Memory B cell (primary cell): ENCODE results near the gene SGPL1.
"Not testable (repeated sequence)": the region's sequence is repeated elsewhere in the genome, so short reads cannot be mapped to it uniquely, and the experiment has no call there.

Source experiments
- ATAC-seq: fragments of 150-1000 bp; cut with Tn5 transposase; 2 replicates; pipeline ENCODE4 v1.10.0; 2021; ENCODE audit warnings: low read depth, mild to moderate bottlenecking, moderate library complexity
- DNase-seq, 2 donors: peaks; one replicate each; pipeline ENCODE4 v3.0.0; 2022; ENCODE audit warnings: low spot score in 2 of 2
- H3K27ac Mint-ChIP-seq: one replicate; pipeline ENCODE4 v1.8.0; 2022; ENCODE audit warnings: mild to moderate bottlenecking, moderate library complexity, mixed read lengths
- H3K27me3 Mint-ChIP-seq: one replicate; pipeline ENCODE4 v1.8.0; 2022; ENCODE audit warnings: mixed read lengths
- H3K36me3 Mint-ChIP-seq: one replicate; pipeline ENCODE4 v1.8.0; 2022; ENCODE audit warnings: mild to moderate bottlenecking, mixed read lengths
- H3K4me1 Mint-ChIP-seq: one replicate; pipeline ENCODE4 v1.8.0; 2022; ENCODE audit warnings: mixed read lengths
- H3K4me3 Mint-ChIP-seq: one replicate; pipeline ENCODE4 v1.8.0; 2022; ENCODE audit warnings: mild to moderate bottlenecking, moderate library complexity, mixed read lengths
- H3K9me3 Mint-ChIP-seq: one replicate; pipeline ENCODE4 v1.8.0; 2022; ENCODE audit warnings: mixed read lengths

Gene SGPL1

DNA sequence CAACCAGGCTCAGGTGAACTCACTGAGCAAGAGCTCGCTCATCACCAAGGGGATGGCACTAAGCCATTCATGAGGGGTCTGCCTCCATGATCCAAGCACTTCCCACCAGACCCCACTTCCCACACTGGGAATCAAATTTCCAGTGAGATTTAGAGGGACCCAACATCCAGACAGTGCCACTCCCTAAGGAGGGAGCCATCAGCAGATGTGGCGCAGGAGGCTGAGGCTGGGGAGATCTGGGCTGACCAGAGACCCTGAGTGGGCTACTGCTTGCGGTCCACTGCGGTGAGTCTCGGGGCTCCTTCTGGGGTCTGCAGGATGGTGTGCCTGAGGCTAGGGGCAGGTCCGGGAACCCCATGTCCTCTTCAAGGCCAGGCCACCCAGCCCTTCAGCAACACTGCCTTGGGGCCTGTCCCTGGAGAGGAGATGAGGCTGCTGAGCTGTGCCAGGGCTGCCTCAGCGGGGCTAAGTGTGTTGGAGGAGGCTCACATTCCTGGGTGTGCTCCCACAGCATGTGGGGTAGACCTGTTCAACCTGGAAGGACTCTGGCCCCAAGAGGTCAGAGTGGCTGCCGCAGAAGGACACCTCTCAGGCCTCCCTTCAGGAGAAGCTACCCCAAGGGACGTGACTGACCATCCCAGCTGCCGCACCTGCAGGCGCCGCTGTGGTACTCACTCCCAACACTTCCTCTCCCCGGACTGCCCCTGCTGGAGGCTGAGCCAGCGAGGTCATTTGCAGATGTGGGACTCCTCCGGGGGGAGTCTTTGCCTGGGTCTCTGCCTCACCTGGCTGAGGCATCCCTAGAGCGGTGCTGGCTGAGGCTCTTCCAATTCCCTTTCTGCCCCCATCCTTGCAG is 95.0 kb downstream of the SGPL1 start:
- no peak overlapping the region for H3K4me3 Mint-ChIP-seq
- ATAC-seq: no peak
- H3K9me3 Mint-ChIP-seq: peaks cover 4% of the 10 kb centered on the region
- peaks cover 14% of the 10 kb centered on the region for H3K27me3 Mint-ChIP-seq
- no peaks in the 10 kb centered on the region for H3K4me1 Mint-ChIP-seq
- H3K36me3 Mint-ChIP-seq: peaks cover 2% of the 10 kb centered on the region
- H3K27ac Mint-ChIP-seq: no peak overlapping the region
- no peak for DNase-seq

DNA sequence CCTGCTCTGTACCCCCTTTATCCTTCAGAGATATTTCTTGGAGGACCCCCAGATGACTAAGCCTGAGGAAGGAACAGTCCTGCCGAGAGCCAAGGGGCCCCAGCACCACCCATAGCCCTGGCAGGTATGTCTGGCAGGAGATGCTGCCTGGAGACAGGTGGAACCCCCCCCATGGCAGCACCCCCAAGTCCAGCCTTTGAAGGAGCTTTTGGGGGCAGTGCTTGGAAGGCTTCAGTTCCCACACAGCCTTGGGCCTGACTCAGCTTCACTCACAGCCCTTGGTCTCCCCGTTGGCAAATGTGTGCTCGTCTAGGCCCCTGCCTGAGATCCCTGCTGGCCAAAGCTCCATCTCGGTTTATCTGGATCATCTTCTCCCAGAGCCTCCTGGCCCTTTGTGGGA is 95.6 kb downstream of the SGPL1 start:
- Mint-ChIP-seq H3K4me1 (no peaks in the 10 kb centered on the region), H3K9me3 (peaks cover 4% of the 10 kb centered on the region), H3K27me3 (peaks cover 15% of the 10 kb centered on the region), H3K27ac (no peak overlapping the region), H3K4me3 (no peak overlapping the region), H3K36me3 (peaks cover 2% of the 10 kb centered on the region)
- DNase-seq (no peak), ATAC-seq (no peak)

DNA sequence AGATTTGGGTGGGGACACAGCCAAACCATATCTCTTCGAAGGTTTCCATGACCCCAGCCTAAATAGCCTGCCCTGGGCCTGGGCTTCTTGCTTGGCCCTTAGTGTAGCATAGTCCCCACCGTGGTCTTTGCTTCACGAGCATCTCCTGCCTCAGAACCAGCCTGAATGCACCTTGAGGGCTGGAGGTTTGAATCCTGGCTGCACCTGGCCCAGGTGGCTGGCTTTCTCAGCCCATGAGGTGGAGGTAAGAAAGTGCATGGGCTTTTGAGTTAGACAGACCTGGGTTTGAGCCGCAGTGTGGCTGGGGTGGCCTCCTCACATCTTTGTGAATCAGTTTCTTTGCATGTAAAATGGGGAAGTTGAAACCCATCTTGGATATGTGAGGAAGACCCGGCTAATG is 96.8 kb downstream of the SGPL1 start:
- DNase-seq (no peak), ATAC-seq (no peak)
- Mint-ChIP-seq H3K27ac (no peak overlapping the region), H3K4me1 (no peaks in the 10 kb centered on the region), H3K4me3 (no peak overlapping the region), H3K36me3 (peaks cover 2% of the 10 kb centered on the region), H3K27me3 (peaks cover 15% of the 10 kb centered on the region), H3K9me3 (peaks cover 4% of the 10 kb centered on the region)

DNA sequence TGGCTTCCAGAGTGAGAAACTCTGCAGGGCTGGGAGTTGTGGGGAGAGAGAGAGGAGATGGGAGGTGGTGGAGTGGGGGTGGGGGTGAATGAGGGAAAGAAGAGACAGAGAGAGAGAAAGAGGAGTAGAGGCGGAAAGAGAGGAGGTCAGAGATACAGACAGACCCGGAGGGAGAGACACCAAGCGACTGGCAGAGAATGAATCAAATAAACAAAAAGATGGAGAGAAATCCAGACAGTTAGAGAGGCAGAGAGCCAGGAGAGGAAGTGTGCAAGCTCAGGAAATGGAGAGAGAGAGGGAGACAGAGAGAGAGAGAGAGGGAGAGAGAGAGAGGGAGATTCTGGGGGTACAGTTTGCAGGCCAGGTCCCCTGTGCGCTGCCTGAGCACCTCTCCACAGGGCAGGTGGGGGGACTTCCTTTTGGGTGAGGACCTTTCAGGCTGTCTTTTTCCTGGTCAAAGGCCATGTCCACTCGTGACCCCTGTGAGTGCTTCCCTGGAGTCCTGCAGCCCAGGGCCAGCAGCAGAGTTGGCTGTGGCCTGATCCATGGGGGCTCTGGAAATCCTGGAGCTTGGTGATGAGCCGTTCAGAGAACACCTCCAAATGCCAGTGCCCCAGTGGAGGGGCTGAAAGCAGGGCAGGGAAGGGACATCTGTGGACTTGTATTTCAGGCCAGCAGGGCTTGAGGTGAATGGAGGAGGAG is 97.6 kb downstream of the SGPL1 start:
- Mint-ChIP-seq H3K4me3 (no peak overlapping the region), H3K27ac (no peak overlapping the region), H3K36me3 (peaks cover 2% of the 10 kb centered on the region), H3K4me1 (no peaks in the 10 kb centered on the region), H3K27me3 (peaks cover 11% of the 10 kb centered on the region), H3K9me3 (peaks cover 4% of the 10 kb centered on the region)
- ATAC-seq: no peak
- no peak for DNase-seq

DNA sequence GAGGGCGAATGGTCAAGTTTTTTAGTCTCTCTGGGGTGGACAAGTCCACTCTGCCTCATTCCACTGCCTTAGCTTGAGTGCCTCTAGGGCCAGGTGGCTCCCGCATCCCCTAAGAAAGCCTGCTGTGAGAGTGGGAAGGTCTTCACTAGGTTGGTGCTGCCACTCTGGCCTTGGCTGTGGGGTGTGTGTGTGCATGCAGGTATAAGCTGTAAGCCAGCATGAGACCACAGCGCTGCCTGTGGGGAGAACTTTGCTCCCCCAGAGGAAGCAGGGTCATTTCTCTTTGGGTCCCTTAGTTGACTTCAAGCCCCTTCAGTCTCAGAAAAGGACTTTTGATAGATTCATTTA is 98.1 kb downstream of the SGPL1 start:
- H3K27me3 Mint-ChIP-seq: peaks cover 11% of the 10 kb centered on the region
- no peak for ATAC-seq
- H3K27ac Mint-ChIP-seq: no peak overlapping the region
- no peaks in the 10 kb centered on the region for H3K4me1 Mint-ChIP-seq
- peaks cover 4% of the 10 kb centered on the region for H3K9me3 Mint-ChIP-seq
- no peak overlapping the region for H3K4me3 Mint-ChIP-seq
- DNase-seq: no peak
- peaks cover 2% of the 10 kb centered on the region for H3K36me3 Mint-ChIP-seq

DNA sequence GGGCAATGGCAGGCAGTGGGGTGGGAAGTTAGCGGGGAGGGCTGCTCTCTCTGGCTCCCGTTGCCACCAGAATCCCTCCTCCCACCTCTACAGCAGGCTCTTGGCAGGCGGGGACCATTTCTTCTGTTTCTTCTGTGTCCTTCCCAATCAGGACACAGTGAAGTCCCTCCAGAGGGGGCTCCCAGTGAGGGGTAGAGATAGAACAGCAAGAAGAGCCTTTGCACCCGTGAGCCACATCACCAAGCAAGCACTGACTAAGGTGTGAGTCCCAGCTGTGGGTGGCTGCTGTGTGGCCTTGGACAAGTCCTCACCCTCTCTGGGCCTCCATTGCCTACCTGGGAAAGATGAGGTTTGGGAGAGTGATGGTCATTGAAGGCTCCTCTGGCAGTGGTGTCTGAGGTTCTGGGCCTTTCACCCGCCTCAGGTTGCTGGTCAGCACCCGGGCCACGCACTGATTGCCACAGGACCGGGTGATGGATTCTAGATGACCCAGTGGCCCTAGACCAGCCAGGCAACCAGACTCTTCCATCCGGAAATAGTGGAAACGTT is 98.6 kb downstream of the SGPL1 start:
- peaks cover 8% of the 10 kb centered on the region for H3K27me3 Mint-ChIP-seq
- ATAC-seq: no peak
- no peak overlapping the region for H3K4me3 Mint-ChIP-seq
- no peak overlapping the region for H3K27ac Mint-ChIP-seq
- no peaks in the 10 kb centered on the region for H3K4me1 Mint-ChIP-seq
- H3K9me3 Mint-ChIP-seq: peaks cover 4% of the 10 kb centered on the region
- DNase-seq: no peak
- peaks cover 2% of the 10 kb centered on the region for H3K36me3 Mint-ChIP-seq

DNA sequence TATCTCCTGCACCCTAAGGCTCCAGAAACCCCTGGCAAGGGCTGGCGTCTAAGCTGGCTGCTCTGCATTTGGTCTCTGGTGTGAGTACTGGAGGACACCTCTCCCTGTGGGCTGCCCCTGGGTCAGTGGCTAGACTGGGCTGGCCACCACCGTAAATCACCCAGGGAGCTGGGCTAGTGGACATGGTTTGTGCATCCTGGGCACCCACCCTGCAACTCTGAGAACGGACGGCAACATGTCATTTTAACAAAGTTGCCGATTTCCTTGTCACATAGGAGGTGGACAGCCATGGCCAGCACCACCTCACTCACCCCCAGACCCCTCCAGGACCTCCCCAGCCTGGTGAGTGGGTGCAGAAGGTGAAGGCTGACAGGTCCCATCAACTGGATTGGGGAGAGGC is 99.5 kb downstream of the SGPL1 start:
- ATAC-seq (no peak), DNase-seq (no peak)
- peaks cover 4% of the 10 kb centered on the region for H3K9me3 Mint-ChIP-seq
- H3K4me1 Mint-ChIP-seq: no peaks in the 10 kb centered on the region
- H3K27me3 Mint-ChIP-seq: peaks cover 8% of the 10 kb centered on the region
- peaks cover 2% of the 10 kb centered on the region for H3K36me3 Mint-ChIP-seq
- H3K27ac Mint-ChIP-seq: no peak overlapping the region
- no peak overlapping the region for H3K4me3 Mint-ChIP-seq

DNA sequence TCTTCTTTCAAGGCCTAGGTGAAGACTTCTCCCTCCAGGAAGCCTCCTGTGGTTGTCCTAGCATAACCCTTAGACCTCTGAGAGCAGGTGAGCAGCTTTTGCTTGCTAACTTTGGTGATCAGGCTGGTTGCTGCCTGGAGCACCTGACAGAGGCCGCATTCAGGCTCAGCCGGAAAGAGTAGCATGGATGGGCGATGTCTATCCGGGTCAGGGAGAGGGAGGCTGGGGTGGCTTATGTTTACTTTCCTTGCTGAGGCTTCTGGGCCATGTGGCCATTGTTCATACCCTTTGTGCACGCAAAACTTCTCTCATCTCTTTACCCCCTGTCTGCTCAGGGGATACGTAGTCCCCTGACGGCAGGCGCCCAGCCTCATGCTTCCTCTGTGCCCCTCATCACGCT is 100.1 kb downstream of the SGPL1 start:
- peaks cover 4% of the 10 kb centered on the region for H3K9me3 Mint-ChIP-seq
- H3K27me3 Mint-ChIP-seq: peaks cover 8% of the 10 kb centered on the region
- ATAC-seq (no peak), DNase-seq (no peak)
- peaks cover 2% of the 10 kb centered on the region for H3K36me3 Mint-ChIP-seq
- H3K27ac Mint-ChIP-seq: no peak overlapping the region
- no peak overlapping the region for H3K4me3 Mint-ChIP-seq
- no peaks in the 10 kb centered on the region for H3K4me1 Mint-ChIP-seq

DNA sequence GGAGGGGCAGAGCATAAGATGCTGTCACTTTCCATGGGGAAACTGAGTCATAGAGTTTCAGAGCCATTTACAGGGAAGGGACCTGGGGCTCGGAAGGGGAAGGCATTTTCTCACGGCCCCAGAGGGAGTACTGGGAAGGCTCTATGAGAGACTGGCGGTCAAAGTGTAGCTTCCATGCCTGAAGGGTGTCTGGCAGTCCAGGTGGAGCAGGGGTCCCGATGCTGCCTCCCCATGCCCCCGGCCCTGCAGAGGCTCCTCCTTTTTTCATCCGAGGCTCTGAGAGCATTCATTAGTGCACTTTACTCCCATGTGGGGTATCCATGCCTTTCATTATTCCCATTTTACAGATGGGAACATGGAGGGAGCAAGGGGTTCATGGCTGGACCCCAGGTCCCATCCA is 100.5 kb downstream of the SGPL1 start:
- Mint-ChIP-seq H3K4me3 (no peak overlapping the region), H3K9me3 (peaks cover 5% of the 10 kb centered on the region), H3K36me3 (peaks cover 2% of the 10 kb centered on the region), H3K27me3 (peaks cover 10% of the 10 kb centered on the region), H3K4me1 (no peaks in the 10 kb centered on the region), H3K27ac (no peak overlapping the region)
- DNase-seq (no peak), ATAC-seq (no peak)

DNA sequence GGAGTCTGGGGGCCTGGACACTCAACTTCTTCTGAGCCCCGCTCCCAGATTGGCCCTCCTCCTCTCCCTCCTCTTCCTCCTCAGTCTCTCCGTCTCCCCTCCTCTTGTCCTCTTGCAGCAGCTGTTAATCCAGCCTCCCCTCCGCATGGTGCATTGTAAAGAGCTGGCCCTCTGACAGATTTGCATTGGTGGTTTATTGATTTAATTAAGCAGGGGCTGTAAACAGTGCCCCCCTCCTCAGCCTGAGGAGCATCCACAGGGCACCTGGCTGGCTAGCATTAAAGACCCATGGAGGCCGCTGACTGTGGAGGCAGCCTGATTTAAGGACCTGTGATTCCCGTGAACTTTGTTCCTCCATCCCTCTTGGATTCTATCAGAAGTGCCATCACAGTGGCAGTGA is 101.5 kb downstream of the SGPL1 start:
- Mint-ChIP-seq H3K4me3 (no peak overlapping the region), H3K36me3 (peaks cover 2% of the 10 kb centered on the region), H3K4me1 (no peaks in the 10 kb centered on the region), H3K9me3 (peaks cover 3% of the 10 kb centered on the region), H3K27ac (no peak overlapping the region), H3K27me3 (peaks cover 13% of the 10 kb centered on the region)
- no peak for ATAC-seq
- no peak for DNase-seq

DNA sequence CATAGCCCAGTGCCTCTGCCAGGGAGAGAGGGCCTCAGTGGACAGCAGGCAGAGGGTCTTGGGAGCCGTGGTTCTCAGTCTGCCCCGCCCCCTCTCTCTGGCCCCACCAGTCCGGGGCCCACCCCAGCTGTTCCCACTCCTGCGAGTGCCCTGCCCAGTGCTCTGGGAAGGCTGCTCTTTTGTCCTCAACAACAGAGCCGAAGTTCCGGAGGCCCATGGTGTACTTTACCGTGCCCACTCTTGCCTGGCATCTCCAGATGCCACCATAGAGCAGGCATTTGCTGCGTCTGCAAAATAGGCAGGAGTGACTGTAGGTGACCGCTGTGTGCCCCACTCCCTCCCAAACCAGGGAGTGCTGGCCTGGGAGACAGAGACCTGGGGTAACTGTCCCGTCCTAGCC is 101.9 kb downstream of the SGPL1 start:
- Mint-ChIP-seq H3K27ac (no peak overlapping the region), H3K4me1 (no peaks in the 10 kb centered on the region), H3K27me3 (peaks cover 15% of the 10 kb centered on the region), H3K36me3 (peaks cover 2% of the 10 kb centered on the region), H3K4me3 (no peak overlapping the region), H3K9me3 (peaks cover 3% of the 10 kb centered on the region)
- ATAC-seq: no peak
- DNase-seq: no peak

DNA sequence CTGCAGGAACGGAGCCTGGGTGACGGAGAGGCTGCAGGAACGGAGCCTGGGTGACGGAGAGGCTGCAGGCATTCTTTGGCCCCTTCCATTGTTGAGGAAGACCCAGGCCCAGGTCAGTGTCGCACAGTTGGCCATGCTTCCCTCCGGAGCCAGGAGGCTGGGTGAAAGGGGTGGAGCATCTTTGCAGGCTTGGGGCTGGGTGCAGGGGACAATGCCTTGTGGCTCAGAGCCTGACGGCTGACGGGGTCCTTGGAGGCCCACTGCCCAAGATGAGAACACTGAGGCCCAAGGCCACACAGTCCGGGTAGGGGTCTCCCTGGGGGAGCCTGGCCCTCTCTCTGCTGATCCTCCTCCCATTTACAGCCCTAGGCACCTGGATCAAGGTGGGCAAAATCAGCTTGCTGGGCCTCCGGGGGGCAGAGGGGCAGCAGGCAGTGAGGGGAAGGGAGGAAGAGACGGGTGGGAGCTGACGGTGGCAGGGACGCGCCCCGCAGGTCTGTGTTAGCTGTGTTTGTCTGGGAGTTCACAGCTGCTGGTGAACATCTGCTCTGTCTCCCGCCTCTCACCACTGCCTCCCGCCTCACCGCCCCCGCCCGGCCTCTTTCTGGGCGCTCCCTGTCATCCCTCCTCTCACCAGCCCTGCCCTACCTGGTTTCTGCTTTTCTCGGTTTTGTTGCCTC is 103.2 kb downstream of the SGPL1 start:
- no peak for ATAC-seq
- DNase-seq: no peak
- H3K4me3 Mint-ChIP-seq: no peak overlapping the region
- no peak overlapping the region for H3K27ac Mint-ChIP-seq
- no peaks in the 10 kb centered on the region for H3K36me3 Mint-ChIP-seq
- H3K4me1 Mint-ChIP-seq: no peaks in the 10 kb centered on the region
- peaks cover 1% of the 10 kb centered on the region for H3K9me3 Mint-ChIP-seq
- H3K27me3 Mint-ChIP-seq: peaks cover 14% of the 10 kb centered on the region

DNA sequence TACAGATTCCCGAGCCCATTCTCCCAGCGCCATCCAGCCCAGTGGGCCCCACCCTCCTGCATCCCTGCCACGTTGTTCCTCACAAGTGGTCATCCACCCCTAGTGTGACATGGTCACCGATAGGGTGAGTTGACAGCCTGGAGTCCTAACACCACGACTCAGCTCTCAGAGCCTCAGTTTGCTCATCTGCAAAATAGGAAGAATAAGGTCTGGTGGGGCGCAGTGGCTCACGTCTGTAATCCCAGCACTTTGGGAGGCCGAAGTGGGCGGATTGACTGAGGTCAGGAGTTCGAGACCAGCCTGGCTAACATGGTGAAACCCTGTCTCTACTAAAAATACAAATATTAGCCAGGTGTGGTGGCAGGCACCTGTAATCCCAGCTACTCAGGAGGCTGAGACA is 104.2 kb downstream of the SGPL1 start:
- peaks cover 16% of the 10 kb centered on the region for H3K27me3 Mint-ChIP-seq
- not testable (repeated sequence) for H3K4me3 Mint-ChIP-seq, H3K4me1 Mint-ChIP-seq, DNase-seq, H3K27ac Mint-ChIP-seq, ATAC-seq, H3K36me3 Mint-ChIP-seq, H3K9me3 Mint-ChIP-seq

DNA sequence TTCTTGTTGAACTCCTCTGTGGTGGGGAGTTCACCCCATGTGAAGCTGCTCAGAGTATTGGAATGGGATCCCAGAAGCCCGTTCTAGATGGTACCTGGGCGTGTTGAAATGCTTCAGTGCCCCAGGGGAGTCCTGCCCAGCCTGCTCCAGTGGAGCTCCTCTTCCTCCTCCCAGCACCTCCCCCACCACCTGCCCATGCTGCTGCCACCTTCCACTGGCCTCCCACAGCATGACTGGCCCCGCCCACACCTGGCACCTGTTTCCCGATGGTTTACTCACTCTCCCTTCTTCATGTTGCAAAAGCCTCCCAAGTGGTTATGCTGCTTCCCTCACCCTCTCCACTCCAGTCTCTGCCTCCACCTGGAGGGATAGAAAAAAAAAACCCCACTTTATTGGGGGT is 104.8 kb downstream of the SGPL1 start:
- Mint-ChIP-seq H3K9me3 (peaks cover 1% of the 10 kb centered on the region), H3K27me3 (peaks cover 19% of the 10 kb centered on the region), H3K4me3 (no peak overlapping the region), H3K4me1 (peaks cover 3% of the 10 kb centered on the region), H3K27ac (no peak overlapping the region), H3K36me3 (no peaks in the 10 kb centered on the region)
- ATAC-seq (no peak), DNase-seq (no peak)
